ENCODE measurements around the gene MAOB. TPM values are rescaled to one million over a fixed set of nuclear protein-coding genes. Genes with fewer than 3 reads are reported as not detected.

The MAOB gene
- total RNA-seq, 2 donors from 2014 or later = 5.7 to 22.4 TPM

DNA sequence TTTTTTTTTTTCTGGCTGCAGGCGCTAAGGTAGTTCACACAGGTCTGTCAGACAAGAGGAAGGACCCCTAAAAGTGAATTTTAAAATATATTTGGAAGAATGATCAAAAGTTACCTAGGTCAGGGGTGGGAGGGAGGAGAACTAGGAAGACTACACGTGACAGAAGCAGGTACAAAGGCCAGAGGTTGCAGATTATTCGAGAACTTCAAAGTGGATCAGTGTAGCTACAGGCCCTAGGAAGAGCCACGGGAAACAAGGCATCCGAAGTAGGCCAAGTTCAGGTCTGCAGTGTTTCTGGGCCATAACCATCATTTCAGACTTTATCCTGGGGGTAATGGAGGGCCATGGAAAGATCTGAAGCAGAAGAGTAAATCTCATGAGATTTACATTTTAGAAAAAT, 16.5 kb downstream of the MAOB start:
- H3K36me3 ChIP-seq (replicated peaks in 1 of 2; ENCODE audit: insufficient read depth in 1 of 2, low read depth in 2 of 2) = no peaks in the 10 kb centered on the region
- no peak overlapping the region for H3K27ac ChIP-seq
- TF ChIP-seq POLR2A (IDR thresholded peaks at IDR 0.05) = no peak
- TF ChIP-seq, protein P1, sequence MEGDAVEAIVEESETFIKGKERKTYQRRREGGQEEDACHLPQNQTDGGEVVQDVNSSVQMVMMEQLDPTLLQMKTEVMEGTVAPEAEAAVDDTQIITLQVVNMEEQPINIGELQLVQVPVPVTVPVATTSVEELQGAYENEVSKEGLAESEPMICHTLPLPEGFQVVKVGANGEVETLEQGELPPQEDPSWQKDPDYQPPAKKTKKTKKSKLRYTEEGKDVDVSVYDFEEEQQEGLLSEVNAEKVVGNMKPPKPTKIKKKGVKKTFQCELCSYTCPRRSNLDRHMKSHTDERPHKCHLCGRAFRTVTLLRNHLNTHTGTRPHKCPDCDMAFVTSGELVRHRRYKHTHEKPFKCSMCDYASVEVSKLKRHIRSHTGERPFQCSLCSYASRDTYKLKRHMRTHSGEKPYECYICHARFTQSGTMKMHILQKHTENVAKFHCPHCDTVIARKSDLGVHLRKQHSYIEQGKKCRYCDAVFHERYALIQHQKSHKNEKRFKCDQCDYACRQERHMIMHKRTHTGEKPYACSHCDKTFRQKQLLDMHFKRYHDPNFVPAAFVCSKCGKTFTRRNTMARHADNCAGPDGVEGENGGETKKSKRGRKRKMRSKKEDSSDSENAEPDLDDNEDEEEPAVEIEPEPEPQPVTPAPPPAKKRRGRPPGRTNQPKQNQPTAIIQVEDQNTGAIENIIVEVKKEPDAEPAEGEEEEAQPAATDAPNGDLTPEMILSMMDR (IDR thresholded peaks at IDR 0.05) = no peak

GRCh38 chrX:43862434-43862833, 19.8 kb downstream of the MAOB start:
- Histone ChIP-seq H3K4me3 (no peak overlapping the region), H3K4me1 (peaks cover 7% of the 10 kb centered on the region), H3K9me3 (no peaks in the 10 kb centered on the region), H3K27ac (peak overlapping the region in 1 of 4 donors; percentile 61), H3K27me3 (no peaks in the 10 kb centered on the region), H3K36me3 (replicated peaks in 1 of 2; ENCODE audit: insufficient read depth in 1 of 2, low read depth in 2 of 2) (no peaks in the 10 kb centered on the region)
- intact Hi-C loops (cut with DNase I) = no loop called here
- TF ChIP-seq, protein P1 (IDR thresholded peaks at IDR 0.05) = no peak
- no peak for TF ChIP-seq POLR2A (IDR thresholded peaks at IDR 0.05)
- DNase-seq (no peak), ATAC-seq (no peak)
- WGBS, 2 donors = 100% methylated on average over 1 of the region's 1 CpG

More for the DNA sequence above, 16.5 kb downstream of the MAOB start:
- peaks cover 2% of the 10 kb centered on the region for H3K4me1 ChIP-seq
- intact Hi-C loops (cut with DNase I) = no loop called here
- ATAC-seq (no peak), DNase-seq (no peak)
- 73 to 76% methylated on average over 4 to 5 of the region's 5 CpGs for WGBS, 2 donors
- no peaks in the 10 kb centered on the region for H3K9me3 ChIP-seq
- H3K4me3 ChIP-seq = no peak overlapping the region
- H3K27me3 ChIP-seq = no peaks in the 10 kb centered on the region

GRCh38 chrX:43861750-43862149, 20.5 kb downstream of the MAOB start:
- TF ChIP-seq POLR2A (IDR thresholded peaks at IDR 0.05) = no peak
- TF ChIP-seq, protein P1 (IDR thresholded peaks at IDR 0.05) = no peak
- 33 to 49% methylated on average over 4 of the region's 4 CpGs for WGBS, 2 donors
- DNase-seq = peak in 1 of 4 donors; percentile 25
- intact Hi-C loops (cut with DNase I) = no loop called here
- no peaks in the 10 kb centered on the region for H3K36me3 ChIP-seq (replicated peaks in 1 of 2; ENCODE audit: insufficient read depth in 1 of 2, low read depth in 2 of 2)
- ATAC-seq = no peak
- H3K27ac ChIP-seq = peak overlapping the region in 1 of 4 donors; percentile 61
- H3K4me1 ChIP-seq = peaks cover 7% of the 10 kb centered on the region
- H3K27me3 ChIP-seq = no peaks in the 10 kb centered on the region
- H3K4me3 ChIP-seq = no peak overlapping the region
- H3K9me3 ChIP-seq = no peaks in the 10 kb centered on the region

DNA sequence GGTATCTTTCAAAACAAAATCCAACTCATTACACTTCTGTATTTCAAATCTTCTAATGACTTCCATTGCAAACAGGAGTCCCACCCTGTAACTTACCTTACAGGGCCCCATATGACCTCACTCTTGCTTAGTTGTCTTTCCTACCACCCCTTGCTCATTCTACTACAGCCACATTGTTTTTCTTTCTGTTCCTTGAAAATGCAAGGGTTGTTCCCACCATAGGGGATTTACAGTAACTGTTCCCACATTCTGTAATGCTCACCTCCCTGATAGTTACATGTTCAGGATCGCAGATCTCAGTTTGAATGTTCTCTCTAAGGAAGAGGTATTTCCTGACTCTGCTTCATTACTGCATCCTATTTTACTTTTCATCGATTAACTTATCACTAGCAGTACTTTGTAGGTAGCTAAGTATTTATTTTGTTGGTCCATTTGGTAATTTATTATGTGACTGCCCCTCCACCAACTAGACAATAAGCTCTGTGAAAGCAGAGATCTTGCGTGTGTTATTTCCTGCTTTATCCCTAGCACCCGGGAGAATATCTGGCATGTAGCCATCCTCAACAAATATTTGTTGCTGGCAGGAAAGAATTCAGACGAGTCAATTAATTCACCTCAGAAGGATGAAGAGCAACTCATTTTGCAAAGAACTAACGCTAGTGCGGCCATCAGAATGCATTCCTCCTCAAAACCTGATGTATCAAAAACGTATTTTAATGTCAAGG, 21.4 kb downstream of the MAOB start:
- Histone ChIP-seq H3K4me1 (peaks cover 7% of the 10 kb centered on the region), H3K27me3 (no peaks in the 10 kb centered on the region), H3K27ac (peak overlapping the region in 2 of 4 donors; percentile 36 to 61), H3K4me3 (no peak overlapping the region), H3K9me3 (no peaks in the 10 kb centered on the region), H3K36me3 (replicated peaks in 1 of 2; ENCODE audit: insufficient read depth in 1 of 2, low read depth in 2 of 2) (no peaks in the 10 kb centered on the region)
- intact Hi-C loops (cut with DNase I) = no loop called here
- ATAC-seq = peak; percentile 74
- 18 to 22% methylated on average over 8 of the region's 8 CpGs for WGBS, 2 donors
- DNase-seq = peak; percentile 23 to 58 (median 46)
- no peak for TF ChIP-seq POLR2A (IDR thresholded peaks at IDR 0.05)
- TF ChIP-seq, protein P1 (IDR thresholded peaks at IDR 0.05) = no peak
